GM12878 (cell line): ENCODE data around the gene ABCG1.

Source experiments
- CHD1 ChIP-seq: IDR thresholded peaks from 2 replicates; pipeline ENCODE4 v1.6.1; 2012; ENCODE audit warnings: low read depth, low read length, improper control_type of control experiment
- CREM ChIP-seq: IDR thresholded peaks from 2 replicates; pipeline ENCODE4 v1.6.1; 2014; ENCODE audit warnings: antibody characterized with exemption, low read depth
- ESRRA ChIP-seq: IDR thresholded peaks from 2 replicates; pipeline ENCODE4 v1.6.1; 2012; ENCODE audit warnings: mild to moderate bottlenecking, low read length, improper control_type of control experiment
- HDAC6 ChIP-seq: fragments of 200-600 bp; sonication (generic); IDR thresholded peaks from one replicate; pipeline ENCODE4 v1.8.0; 2017; ENCODE audit warnings: antibody characterized with exemption; ENCODE audit not compliant: unreplicated experiment
- NBN ChIP-seq: fragments of 450-650 bp; IDR thresholded peaks from 2 replicates; pipeline ENCODE4 v1.6.1; 2016
- PAX5 ChIP-seq: IDR thresholded peaks from 2 replicates; pipeline ENCODE4 v1.6.1; 2011; ENCODE audit warnings: low read depth, low read length, borderline replicate concordance
- PML ChIP-seq: IDR thresholded peaks from 2 replicates; pipeline ENCODE4 v1.6.1; 2012; ENCODE audit warnings: low read length, inconsistent platforms
- SRF ChIP-seq, 2 experiments: IDR thresholded peaks; 2 replicates each; pipeline ENCODE4 v1.6.1; 2011; ENCODE audit warnings: low read depth in 2 of 2, low read length in 2 of 2, mild to moderate bottlenecking in 1 of 2, moderate library complexity in 1 of 2
- TAF1 ChIP-seq: IDR thresholded peaks from 2 replicates; pipeline ENCODE4 v1.6.1; 2011; ENCODE audit warnings: mild to moderate bottlenecking, low read depth, low read length, borderline replicate concordance
- TF ChIP-seq, protein P1 (sequence below), 3 experiments: IDR thresholded peaks in 2 of 3; conservative IDR thresholded peaks in 1 of 3; 2 replicates each; pipeline ENCODE4 v1.5.1; 2011; ENCODE audit warnings: low read depth in 3 of 3, low read length in 3 of 3, mild to moderate bottlenecking in 3 of 3, control low read depth in 2 of 3, moderate library complexity in 2 of 3, inconsistent platforms in 1 of 3, mixed read lengths in 1 of 3; ENCODE audit not compliant: control insufficient read depth in 2 of 3, insufficient read depth in 1 of 3; ENCODE audit errors: extremely low read depth in 1 of 3
- TF ChIP-seq, protein P2 (sequence below): fragments of 450-650 bp; IDR thresholded peaks from 2 replicates; pipeline ENCODE4 v1.6.1; 2017; ENCODE audit warnings: mild to moderate bottlenecking, low read depth, inconsistent platforms; ENCODE audit not compliant: poor library complexity, severe bottlenecking

GRCh38 chr21:42193721-42194120 lies 25.2 kb upstream of the ABCG1 start:
- TF ChIP-seq, protein P1, sequence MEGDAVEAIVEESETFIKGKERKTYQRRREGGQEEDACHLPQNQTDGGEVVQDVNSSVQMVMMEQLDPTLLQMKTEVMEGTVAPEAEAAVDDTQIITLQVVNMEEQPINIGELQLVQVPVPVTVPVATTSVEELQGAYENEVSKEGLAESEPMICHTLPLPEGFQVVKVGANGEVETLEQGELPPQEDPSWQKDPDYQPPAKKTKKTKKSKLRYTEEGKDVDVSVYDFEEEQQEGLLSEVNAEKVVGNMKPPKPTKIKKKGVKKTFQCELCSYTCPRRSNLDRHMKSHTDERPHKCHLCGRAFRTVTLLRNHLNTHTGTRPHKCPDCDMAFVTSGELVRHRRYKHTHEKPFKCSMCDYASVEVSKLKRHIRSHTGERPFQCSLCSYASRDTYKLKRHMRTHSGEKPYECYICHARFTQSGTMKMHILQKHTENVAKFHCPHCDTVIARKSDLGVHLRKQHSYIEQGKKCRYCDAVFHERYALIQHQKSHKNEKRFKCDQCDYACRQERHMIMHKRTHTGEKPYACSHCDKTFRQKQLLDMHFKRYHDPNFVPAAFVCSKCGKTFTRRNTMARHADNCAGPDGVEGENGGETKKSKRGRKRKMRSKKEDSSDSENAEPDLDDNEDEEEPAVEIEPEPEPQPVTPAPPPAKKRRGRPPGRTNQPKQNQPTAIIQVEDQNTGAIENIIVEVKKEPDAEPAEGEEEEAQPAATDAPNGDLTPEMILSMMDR (IDR thresholded peaks at IDR 0.05 in 2 of 3, conservative IDR thresholded peaks at IDR 0.05 in 1 of 3; ENCODE audit: control insufficient read depth in 2 of 3, extremely low read depth in 1 of 3, insufficient read depth in 1 of 3, low read depth in 3 of 3, low read length in 3 of 3): no peak
- TF ChIP-seq PAX5: no peak
- TF ChIP-seq CHD1: no peak
- TF ChIP-seq PML: no peak
- TF ChIP-seq, protein P2, sequence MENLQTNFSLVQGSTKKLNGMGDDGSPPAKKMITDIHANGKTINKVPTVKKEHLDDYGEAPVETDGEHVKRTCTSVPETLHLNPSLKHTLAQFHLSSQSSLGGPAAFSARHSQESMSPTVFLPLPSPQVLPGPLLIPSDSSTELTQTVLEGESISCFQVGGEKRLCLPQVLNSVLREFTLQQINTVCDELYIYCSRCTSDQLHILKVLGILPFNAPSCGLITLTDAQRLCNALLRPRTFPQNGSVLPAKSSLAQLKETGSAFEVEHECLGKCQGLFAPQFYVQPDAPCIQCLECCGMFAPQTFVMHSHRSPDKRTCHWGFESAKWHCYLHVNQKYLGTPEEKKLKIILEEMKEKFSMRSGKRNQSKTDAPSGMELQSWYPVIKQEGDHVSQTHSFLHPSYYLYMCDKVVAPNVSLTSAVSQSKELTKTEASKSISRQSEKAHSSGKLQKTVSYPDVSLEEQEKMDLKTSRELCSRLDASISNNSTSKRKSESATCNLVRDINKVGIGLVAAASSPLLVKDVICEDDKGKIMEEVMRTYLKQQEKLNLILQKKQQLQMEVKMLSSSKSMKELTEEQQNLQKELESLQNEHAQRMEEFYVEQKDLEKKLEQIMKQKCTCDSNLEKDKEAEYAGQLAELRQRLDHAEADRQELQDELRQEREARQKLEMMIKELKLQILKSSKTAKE: no peak
- no peak for TF ChIP-seq ESRRA
- TF ChIP-seq HDAC6: no peak
- no peak for TF ChIP-seq SRF (IDR thresholded peaks at IDR 0.05; ENCODE audit: low read depth in 2 of 2, low read length in 2 of 2)
- no peak for TF ChIP-seq CREM
- TF ChIP-seq TAF1: no peak
- no peak for TF ChIP-seq NBN
